GM19455 (cell line): Measurements from ENCODE around the gene SH3BGR.

Experiments
- ATAC-seq: cut with Tn5 transposase; IDR thresholded peaks from one replicate; pipeline ENCODE4 v1.9.1; 2021; ENCODE audit not compliant: unreplicated experiment

Gene SH3BGR

GRCh38 chr21:39454949-39455668, 3.3 kb downstream of the SH3BGR start:
- ATAC-seq, result no peak

- ATAC-seq, result no peak
These were observed 4.9 kb downstream of the SH3BGR start for GRCh38 chr21:39456665-39457064.

GRCh38 chr21:39461419-39461818, 9.6 kb downstream of the SH3BGR start:
- no peak for ATAC-seq

GRCh38 chr21:39463308-39463707, 11.5 kb downstream of the SH3BGR start:
- no peak for ATAC-seq

GRCh38 chr21:39466584-39466983, 14.8 kb downstream of the SH3BGR start:
- no peak for ATAC-seq

GRCh38 chr21:39467746-39468145, 16.0 kb downstream of the SH3BGR start:
- ATAC-seq, result no peak

GRCh38 chr21:39468559-39468958, 16.8 kb downstream of the SH3BGR start:
- no peak for ATAC-seq

GRCh38 chr21:39471598-39471997, 19.8 kb downstream of the SH3BGR start:
- no peak for ATAC-seq

GRCh38 chr21:39472786-39473185, 21.0 kb downstream of the SH3BGR start:
- ATAC-seq, result no peak

- ATAC-seq, result no peak
These were observed 22.8 kb downstream of the SH3BGR start for GRCh38 chr21:39474611-39475010.

- ATAC-seq, result no peak
These were observed 27.5 kb downstream of the SH3BGR start for GRCh38 chr21:39479164-39479813.

- ATAC-seq, result no peak
These were observed 28.0 kb downstream of the SH3BGR start for GRCh38 chr21:39479814-39480182.

GRCh38 chr21:39480271-39480670, 28.5 kb downstream of the SH3BGR start:
- ATAC-seq, result no peak

GRCh38 chr21:39481886-39482285, 30.1 kb downstream of the SH3BGR start:
- ATAC-seq, result no peak

GRCh38 chr21:39483917-39484316, 32.1 kb downstream of the SH3BGR start:
- ATAC-seq, result no peak

- ATAC-seq, result no peak
These were observed 33.0 kb downstream of the SH3BGR start for GRCh38 chr21:39484711-39485276.

- ATAC-seq, result no peak
These were observed 37.7 kb downstream of the SH3BGR start for GRCh38 chr21:39489380-39489924.

- ATAC-seq, result no peak
These were observed 47.4 kb downstream of the SH3BGR start for GRCh38 chr21:39499156-39499555.

GRCh38 chr21:39502631-39503030, 50.9 kb downstream of the SH3BGR start:
- ATAC-seq, result no peak

GRCh38 chr21:39503123-39503762, 51.5 kb downstream of the SH3BGR start:
- no peak for ATAC-seq

GRCh38 chr21:39504230-39504629, 52.5 kb downstream of the SH3BGR start:
- no peak for ATAC-seq

- no peak for ATAC-seq
These were observed 58.5 kb downstream of the SH3BGR start for GRCh38 chr21:39510240-39510639.
